GM23338 (cell line): ENCODE data around the gene METTL13.

Source experiments
- EZH2 ChIP-seq: fragments of 200-600 bp; sonication (generic); IDR thresholded peaks from one replicate; pipeline ENCODE4 v1.8.0; 2017; ENCODE audit warnings: antibody characterized with exemption, mild to moderate bottlenecking, low read depth; ENCODE audit not compliant: unreplicated experiment
- TF ChIP-seq, protein P1 (sequence below), 2 experiments: fragments of 200-600 bp in 1 of 2; sonication (generic) in 1 of 2; conservative IDR thresholded peaks; 2 replicates each; pipeline versions ENCODE4 v1.5.1 to v1.6.1; 2016 to 2017; ENCODE audit warnings: antibody characterized with exemption in 2 of 2, low read depth in 2 of 2, mild to moderate bottlenecking in 2 of 2, moderate library complexity in 1 of 2
- TF ChIP-seq, protein P2 (sequence below): fragments of 250-450 bp; sonication (Bioruptor Pico); IDR thresholded peaks from 2 replicates; pipeline ENCODE4 v1.5.0; 2020; ENCODE audit warnings: mild to moderate bottlenecking, moderate library complexity

DNA sequence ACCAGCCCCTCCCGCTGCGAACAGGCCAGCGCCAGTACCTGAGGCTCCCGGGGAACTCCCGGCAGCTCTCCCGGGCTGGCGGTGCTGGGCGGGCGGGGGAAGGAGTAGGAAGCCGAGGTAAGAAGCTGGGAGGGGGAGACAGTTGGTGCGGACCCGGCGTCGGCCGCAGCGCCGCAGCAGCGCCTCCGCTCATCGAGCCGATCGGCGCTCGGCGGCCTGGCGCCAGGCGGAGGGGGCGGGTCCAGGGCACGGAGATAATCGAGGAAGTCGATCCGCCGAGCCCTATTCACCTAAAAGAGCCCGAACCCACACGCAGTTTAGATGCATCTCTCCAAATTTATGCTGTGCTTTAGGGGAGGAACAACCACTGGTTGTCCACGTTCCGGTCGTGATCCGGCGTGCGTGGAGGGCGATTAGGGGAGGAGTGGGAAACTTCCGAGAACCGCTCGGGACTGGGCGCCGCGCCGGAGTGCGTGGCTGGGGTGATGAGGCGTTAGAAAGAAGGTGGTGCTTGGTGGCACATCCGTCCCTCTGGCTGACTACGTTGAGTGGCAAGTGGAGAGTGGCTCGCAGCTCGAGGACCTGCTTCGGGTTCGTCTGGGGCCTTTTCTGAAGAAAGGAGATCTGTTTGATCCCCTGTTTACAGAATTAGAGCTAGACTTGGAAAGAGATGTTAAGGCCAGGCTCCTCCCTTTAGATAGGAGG is 39.4 kb upstream of the METTL13 start, which contains the start of gene VAMP4:
- TF ChIP-seq, protein P1, sequence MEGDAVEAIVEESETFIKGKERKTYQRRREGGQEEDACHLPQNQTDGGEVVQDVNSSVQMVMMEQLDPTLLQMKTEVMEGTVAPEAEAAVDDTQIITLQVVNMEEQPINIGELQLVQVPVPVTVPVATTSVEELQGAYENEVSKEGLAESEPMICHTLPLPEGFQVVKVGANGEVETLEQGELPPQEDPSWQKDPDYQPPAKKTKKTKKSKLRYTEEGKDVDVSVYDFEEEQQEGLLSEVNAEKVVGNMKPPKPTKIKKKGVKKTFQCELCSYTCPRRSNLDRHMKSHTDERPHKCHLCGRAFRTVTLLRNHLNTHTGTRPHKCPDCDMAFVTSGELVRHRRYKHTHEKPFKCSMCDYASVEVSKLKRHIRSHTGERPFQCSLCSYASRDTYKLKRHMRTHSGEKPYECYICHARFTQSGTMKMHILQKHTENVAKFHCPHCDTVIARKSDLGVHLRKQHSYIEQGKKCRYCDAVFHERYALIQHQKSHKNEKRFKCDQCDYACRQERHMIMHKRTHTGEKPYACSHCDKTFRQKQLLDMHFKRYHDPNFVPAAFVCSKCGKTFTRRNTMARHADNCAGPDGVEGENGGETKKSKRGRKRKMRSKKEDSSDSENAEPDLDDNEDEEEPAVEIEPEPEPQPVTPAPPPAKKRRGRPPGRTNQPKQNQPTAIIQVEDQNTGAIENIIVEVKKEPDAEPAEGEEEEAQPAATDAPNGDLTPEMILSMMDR (conservative IDR thresholded peaks at IDR 0.05; ENCODE audit: low read depth in 2 of 2), result no peak
- TF ChIP-seq EZH2, result no peak
- TF ChIP-seq, protein P2, sequence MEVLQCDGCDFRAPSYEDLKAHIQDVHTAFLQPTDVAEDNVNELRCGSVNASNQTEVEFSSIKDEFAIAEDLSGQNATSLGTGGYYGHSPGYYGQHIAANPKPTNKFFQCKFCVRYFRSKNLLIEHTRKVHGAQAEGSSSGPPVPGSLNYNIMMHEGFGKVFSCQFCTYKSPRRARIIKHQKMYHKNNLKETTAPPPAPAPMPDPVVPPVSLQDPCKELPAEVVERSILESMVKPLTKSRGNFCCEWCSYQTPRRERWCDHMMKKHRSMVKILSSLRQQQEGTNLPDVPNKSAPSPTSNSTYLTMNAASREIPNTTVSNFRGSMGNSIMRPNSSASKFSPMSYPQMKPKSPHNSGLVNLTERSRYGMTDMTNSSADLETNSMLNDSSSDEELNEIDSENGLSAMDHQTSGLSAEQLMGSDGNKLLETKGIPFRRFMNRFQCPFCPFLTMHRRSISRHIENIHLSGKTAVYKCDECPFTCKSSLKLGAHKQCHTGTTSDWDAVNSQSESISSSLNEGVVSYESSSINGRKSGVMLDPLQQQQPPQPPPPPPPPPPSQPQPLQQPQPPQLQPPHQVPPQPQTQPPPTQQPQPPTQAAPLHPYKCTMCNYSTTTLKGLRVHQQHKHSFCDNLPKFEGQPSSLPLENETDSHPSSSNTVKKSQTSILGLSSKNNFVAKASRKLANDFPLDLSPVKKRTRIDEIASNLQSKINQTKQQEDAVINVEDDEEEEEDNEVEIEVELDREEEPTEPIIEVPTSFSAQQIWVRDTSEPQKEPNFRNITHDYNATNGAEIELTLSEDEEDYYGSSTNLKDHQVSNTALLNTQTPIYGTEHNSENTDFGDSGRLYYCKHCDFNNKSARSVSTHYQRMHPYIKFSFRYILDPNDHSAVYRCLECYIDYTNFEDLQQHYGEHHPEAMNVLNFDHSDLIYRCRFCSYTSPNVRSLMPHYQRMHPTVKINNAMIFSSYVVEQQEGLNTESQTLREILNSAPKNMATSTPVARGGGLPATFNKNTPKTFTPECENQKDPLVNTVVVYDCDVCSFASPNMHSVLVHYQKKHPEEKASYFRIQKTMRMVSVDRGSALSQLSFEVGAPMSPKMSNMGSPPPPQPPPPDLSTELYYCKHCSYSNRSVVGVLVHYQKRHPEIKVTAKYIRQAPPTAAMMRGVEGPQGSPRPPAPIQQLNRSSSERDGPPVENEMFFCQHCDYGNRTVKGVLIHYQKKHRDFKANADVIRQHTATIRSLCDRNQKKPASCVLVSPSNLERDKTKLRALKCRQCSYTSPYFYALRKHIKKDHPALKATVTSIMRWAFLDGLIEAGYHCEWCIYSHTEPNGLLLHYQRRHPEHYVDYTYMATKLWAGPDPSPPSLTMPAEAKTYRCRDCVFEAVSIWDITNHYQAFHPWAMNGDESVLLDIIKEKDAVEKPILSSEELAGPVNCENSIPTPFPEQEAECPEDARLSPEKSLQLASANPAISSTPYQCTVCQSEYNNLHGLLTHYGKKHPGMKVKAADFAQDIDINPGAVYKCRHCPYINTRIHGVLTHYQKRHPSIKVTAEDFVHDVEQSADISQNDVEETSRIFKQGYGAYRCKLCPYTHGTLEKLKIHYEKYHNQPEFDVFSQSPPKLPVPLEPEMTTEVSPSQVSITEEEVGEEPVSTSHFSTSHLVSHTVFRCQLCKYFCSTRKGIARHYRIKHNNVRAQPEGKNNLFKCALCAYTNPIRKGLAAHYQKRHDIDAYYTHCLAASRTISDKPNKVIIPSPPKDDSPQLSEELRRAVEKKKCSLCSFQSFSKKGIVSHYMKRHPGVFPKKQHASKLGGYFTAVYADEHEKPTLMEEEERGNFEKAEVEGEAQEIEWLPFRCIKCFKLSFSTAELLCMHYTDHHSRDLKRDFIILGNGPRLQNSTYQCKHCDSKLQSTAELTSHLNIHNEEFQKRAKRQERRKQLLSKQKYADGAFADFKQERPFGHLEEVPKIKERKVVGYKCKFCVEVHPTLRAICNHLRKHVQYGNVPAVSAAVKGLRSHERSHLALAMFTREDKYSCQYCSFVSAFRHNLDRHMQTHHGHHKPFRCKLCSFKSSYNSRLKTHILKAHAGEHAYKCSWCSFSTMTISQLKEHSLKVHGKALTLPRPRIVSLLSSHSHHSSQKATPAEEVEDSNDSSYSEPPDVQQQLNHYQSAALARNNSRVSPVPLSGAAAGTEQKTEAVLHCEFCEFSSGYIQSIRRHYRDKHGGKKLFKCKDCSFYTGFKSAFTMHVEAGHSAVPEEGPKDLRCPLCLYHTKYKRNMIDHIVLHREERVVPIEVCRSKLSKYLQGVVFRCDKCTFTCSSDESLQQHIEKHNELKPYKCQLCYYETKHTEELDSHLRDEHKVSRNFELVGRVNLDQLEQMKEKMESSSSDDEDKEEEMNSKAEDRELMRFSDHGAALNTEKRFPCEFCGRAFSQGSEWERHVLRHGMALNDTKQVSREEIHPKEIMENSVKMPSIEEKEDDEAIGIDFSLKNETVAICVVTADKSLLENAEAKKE (CRISPR knock-in tag), result no peak
